SK-N-SH treated with all-trans-retinoic acid at 6 μM for 48 hours (cell line): ENCODE results near the gene NCOA4.

ENCODE experiments used
- ATAC-seq: fragments of 200-7000 bp; cut with Tn5 transposase; 3 replicates; pipeline ENCODE4 v1.9.1; 2020; ENCODE audit warnings: mild to moderate bottlenecking, moderate library complexity
- ARNTL ChIP-seq: fragments of 450-650 bp; formaldehyde crosslinking; IDR thresholded peaks from 2 replicates; pipeline ENCODE4 v1.5.0; 2020; ENCODE audit warnings: low read depth, mild to moderate bottlenecking, moderate library complexity, borderline replicate concordance
- BACH2 ChIP-seq: fragments of 250-450 bp; sonication (Bioruptor Pico); IDR thresholded peaks from 2 replicates; pipeline ENCODE4 v1.9.0; 2021; ENCODE audit warnings: mild to moderate bottlenecking, borderline replicate concordance
- CREB5 ChIP-seq: fragments of 250-450 bp; sonication (Bioruptor Pico); IDR thresholded peaks from 2 replicates; pipeline ENCODE4 v1.5.1; 2020; ENCODE audit warnings: low read depth, mild to moderate bottlenecking, moderate library complexity
- CSDC2 ChIP-seq: fragments of 250-450 bp; sonication (Bioruptor Pico); IDR thresholded peaks from 2 replicates; pipeline ENCODE4 v1.5.0; 2020; ENCODE audit warnings: mild to moderate bottlenecking, moderate library complexity
- CSRNP3 ChIP-seq: fragments of 250-450 bp; sonication (Bioruptor Pico); IDR thresholded peaks from 2 replicates; pipeline ENCODE4 v1.5.1; 2021; ENCODE audit warnings: mild to moderate bottlenecking, moderate library complexity
- ESRRG ChIP-seq: fragments of 250-450 bp; sonication (Bioruptor Pico); IDR thresholded peaks from 2 replicates; pipeline ENCODE4 v1.6.1; 2021; ENCODE audit warnings: mild to moderate bottlenecking
- GLIS3 ChIP-seq: fragments of 250-450 bp; sonication (Bioruptor Pico); IDR thresholded peaks from 2 replicates; pipeline ENCODE4 v1.5.0; 2020; ENCODE audit warnings: mild to moderate bottlenecking, moderate library complexity
- ISL1 ChIP-seq: fragments of 250-450 bp; sonication (Bioruptor Pico); IDR thresholded peaks from 2 replicates; pipeline ENCODE4 v2.1.2; 2022; ENCODE audit warnings: mild to moderate bottlenecking, moderate library complexity
- OSR1 ChIP-seq: fragments of 250-450 bp; sonication (Bioruptor Pico); IDR thresholded peaks from 2 replicates; pipeline ENCODE4 v1.8.0; 2022; ENCODE audit warnings: moderate library complexity, mild to moderate bottlenecking, inconsistent platforms
- PATZ1 ChIP-seq: fragments of 250-450 bp; sonication (Bioruptor Pico); IDR thresholded peaks from 2 replicates; pipeline ENCODE4 v1.8.0; 2020; ENCODE audit warnings: mild to moderate bottlenecking, moderate library complexity, borderline replicate concordance
- POU6F1 ChIP-seq: fragments of 250-450 bp; sonication (Bioruptor Pico); IDR thresholded peaks from 2 replicates; pipeline ENCODE4 v1.8.0; 2021; ENCODE audit warnings: low read depth, mild to moderate bottlenecking, moderate library complexity, borderline replicate concordance
- PPARA ChIP-seq: fragments of 250-450 bp; sonication (Bioruptor Pico); IDR thresholded peaks from 2 replicates; pipeline ENCODE4 v1.5.0; 2020; ENCODE audit warnings: mild to moderate bottlenecking, borderline replicate concordance
- RARB ChIP-seq: fragments of 250-450 bp; sonication (Bioruptor Pico); IDR thresholded peaks from 2 replicates; pipeline ENCODE4 v1.8.0; 2021; ENCODE audit warnings: mild to moderate bottlenecking, moderate library complexity
- SNAI2 ChIP-seq: fragments of 250-450 bp; sonication (Bioruptor Pico); IDR thresholded peaks from 2 replicates; pipeline ENCODE4 v1.5.0; 2020; ENCODE audit warnings: mild to moderate bottlenecking, moderate library complexity
- TCF4 ChIP-seq: fragments of 250-450 bp; sonication (Bioruptor Pico); IDR thresholded peaks from 2 replicates; pipeline ENCODE4 v1.8.0; 2021; ENCODE audit warnings: mild to moderate bottlenecking, moderate library complexity, borderline replicate concordance
- TOX ChIP-seq: fragments of 250-450 bp; sonication (Bioruptor Pico); IDR thresholded peaks from 2 replicates; pipeline ENCODE4 v1.8.0; 2021; ENCODE audit warnings: mild to moderate bottlenecking, moderate library complexity, borderline replicate concordance
- ZC3H10 ChIP-seq: fragments of 250-450 bp; sonication (Bioruptor Pico); IDR thresholded peaks from 2 replicates; pipeline ENCODE4 v1.5.1; 2021; ENCODE audit warnings: mild to moderate bottlenecking, moderate library complexity
- ZFP3 ChIP-seq: fragments of 250-450 bp; sonication (Bioruptor Pico); IDR thresholded peaks from 2 replicates; pipeline ENCODE4 v1.5.0; 2020; ENCODE audit warnings: mild to moderate bottlenecking, moderate library complexity
- ZFP30 ChIP-seq: fragments of 450-650 bp; formaldehyde crosslinking; IDR thresholded peaks from 2 replicates; pipeline ENCODE4 v1.5.0; 2022; ENCODE audit warnings: mild to moderate bottlenecking, moderate library complexity
- ZNF565 ChIP-seq: fragments of 450-650 bp; formaldehyde crosslinking; conservative IDR thresholded peaks from 2 replicates; pipeline ENCODE4 v1.5.0; 2020; ENCODE audit warnings: low read depth, mild to moderate bottlenecking, moderate library complexity
- ZNF70 ChIP-seq: fragments of 450-650 bp; formaldehyde crosslinking; IDR thresholded peaks from 2 replicates; pipeline ENCODE4 v1.5.0; 2020; ENCODE audit warnings: mild to moderate bottlenecking, moderate library complexity

The NCOA4 gene

DNA sequence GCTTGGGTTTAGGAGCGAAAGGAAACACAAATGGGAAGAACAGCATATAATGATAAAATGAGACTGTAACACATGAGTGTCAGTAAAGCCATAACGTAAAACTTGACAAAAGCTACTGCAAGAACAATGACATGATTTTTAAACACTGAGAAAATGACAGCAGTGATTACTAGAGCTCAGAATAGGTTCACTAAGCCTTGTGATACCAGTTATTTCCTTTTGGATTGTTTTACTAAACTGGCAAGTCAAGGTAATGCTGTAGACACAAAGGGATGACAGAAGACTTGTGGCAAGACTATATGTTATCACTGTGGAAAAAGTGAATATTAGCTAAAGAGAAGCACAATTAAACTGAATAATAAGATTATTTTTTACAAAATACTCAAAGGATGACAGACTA is 12.7 kb downstream of the NCOA4 start:
- TF ChIP-seq TOX (CRISPR knock-in tag) (no peak), SNAI2 (no peak), PPARA (CRISPR knock-in tag) (no peak), TCF4 (CRISPR knock-in tag) (no peak), CREB5 (CRISPR knock-in tag) (no peak), ZFP3 (no peak), ZFP30 (CRISPR knock-in tag) (no peak), ZNF70 (CRISPR knock-in tag) (no peak), GLIS3 (CRISPR knock-in tag) (no peak), OSR1 (CRISPR knock-in tag) (no peak), BACH2 (no peak)
- TF ChIP-seq, all 23 proteins: peak for 0
- no peak for ATAC-seq

- no peak for ATAC-seq
- TF ChIP-seq SNAI2 (no peak), CSRNP3 (CRISPR knock-in tag) (no peak), ZNF70 (CRISPR knock-in tag) (no peak), GLIS3 (CRISPR knock-in tag) (no peak), ZFP3 (no peak), ZC3H10 (CRISPR knock-in tag) (no peak), PATZ1 (CRISPR knock-in tag) (no peak), PPARA (CRISPR knock-in tag) (no peak), CREB5 (CRISPR knock-in tag) (no peak), POU6F1 (CRISPR knock-in tag) (no peak), ZFP30 (CRISPR knock-in tag) (no peak), TOX (CRISPR knock-in tag) (no peak), RARB (CRISPR knock-in tag) (no peak), BACH2 (no peak), OSR1 (CRISPR knock-in tag) (no peak)
Measured at GRCh38 chr10:46016811-46017210, 13.6 kb downstream of the NCOA4 start.

DNA sequence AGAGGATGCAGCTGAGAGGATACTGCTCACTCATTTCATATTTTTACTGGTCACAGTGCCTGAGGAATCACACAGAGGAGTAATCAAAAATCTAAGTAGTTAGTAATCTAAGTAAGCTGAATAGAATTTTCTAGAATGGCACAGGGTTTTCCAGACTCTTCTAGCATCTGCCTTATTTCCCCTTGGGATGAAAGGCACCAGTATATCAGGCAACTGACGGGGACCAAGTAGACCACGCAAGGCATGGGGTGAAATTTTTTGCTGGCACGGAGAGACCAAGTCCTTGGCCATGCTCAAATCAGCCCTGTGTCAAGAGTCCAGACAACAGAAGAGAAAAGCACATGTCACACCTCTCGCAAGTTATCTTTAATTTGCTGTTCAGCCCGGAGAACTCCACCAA is 14.2 kb downstream of the NCOA4 start:
- no peak for TF ChIP-seq RARB (CRISPR knock-in tag)
- no peak for TF ChIP-seq TOX (CRISPR knock-in tag)
- TF ChIP-seq BACH2 = no peak
- no peak for TF ChIP-seq ZFP3
- no peak for TF ChIP-seq CSDC2 (CRISPR knock-in tag)
- TF ChIP-seq GLIS3 (CRISPR knock-in tag) = no peak
- no peak for TF ChIP-seq ZFP30 (CRISPR knock-in tag)
- no peak for TF ChIP-seq ARNTL
- TF ChIP-seq ZNF565 (CRISPR knock-in tag) = no peak
- ATAC-seq = no peak

DNA sequence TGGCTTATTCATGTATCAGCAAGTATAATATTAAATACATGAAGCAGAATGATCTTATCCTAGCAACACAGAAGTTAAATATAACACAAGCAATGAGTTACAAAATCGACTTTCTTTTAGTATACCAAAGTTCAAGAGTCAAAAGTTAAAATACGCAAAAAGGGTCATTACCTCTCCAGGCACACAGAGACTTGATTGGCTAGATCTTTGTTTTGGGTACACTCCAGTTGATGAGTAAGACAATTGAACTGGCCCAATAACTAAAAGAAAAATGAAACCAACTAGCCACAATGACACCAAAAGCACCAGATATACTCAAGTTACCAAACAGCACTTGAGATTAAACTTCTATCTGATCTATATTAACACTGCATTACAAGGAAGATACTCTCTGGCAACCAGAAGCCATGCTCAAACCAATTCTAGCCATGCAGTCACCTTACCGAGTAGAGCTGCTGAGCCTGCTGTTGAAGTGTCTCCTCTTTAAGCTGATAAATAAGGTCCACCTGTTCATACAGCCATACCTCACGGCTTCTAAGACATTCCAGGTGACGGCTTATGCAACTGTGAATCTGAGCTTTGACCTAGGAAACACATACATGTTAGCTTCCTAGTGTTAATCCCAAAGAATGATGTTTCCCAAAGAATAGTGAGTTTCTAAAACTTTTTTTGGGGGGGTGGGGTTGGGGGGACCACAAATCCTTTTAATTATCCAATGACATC is 15.6 kb downstream of the NCOA4 start:
- TF ChIP-seq OSR1 (CRISPR knock-in tag) = no peak
- no peak for TF ChIP-seq ZFP30 (CRISPR knock-in tag)
- no peak for TF ChIP-seq TOX (CRISPR knock-in tag)
- no peak for TF ChIP-seq ISL1 (CRISPR knock-in tag)
- TF ChIP-seq ZC3H10 (CRISPR knock-in tag) = no peak
- no peak for TF ChIP-seq ZNF565 (CRISPR knock-in tag)
- TF ChIP-seq BACH2 = no peak
- no peak for TF ChIP-seq RARB (CRISPR knock-in tag)
- TF ChIP-seq CSDC2 (CRISPR knock-in tag) = no peak
- no peak for TF ChIP-seq SNAI2
- no peak for TF ChIP-seq CSRNP3 (CRISPR knock-in tag)
- TF ChIP-seq CREB5 (CRISPR knock-in tag) = no peak
- TF ChIP-seq ESRRG (CRISPR knock-in tag) = no peak
- ATAC-seq = no peak
